H9 (cell line): ENCODE results near the gene UGT3A1. TPM values are rescaled to one million over a fixed set of nuclear protein-coding genes. Genes with fewer than 3 reads are reported as not detected.

Source experiments
- DNase-seq: peaks from one replicate; pipeline ENCODE4 v3.0.0-alpha.2; 2017
- H2AFZ ChIP-seq: one replicate; pipeline ENCODE4 v1.6.1; 2013; ENCODE audit warnings: mild to moderate bottlenecking, low read length, control low read depth, moderate library complexity
- H2AK5ac ChIP-seq: 2 replicates; pipeline ENCODE4 v1.6.1; 2013; ENCODE audit warnings: low read length, control low read depth, mixed read lengths; ENCODE audit not compliant: insufficient read length
- H2BK120ac ChIP-seq: one replicate; pipeline ENCODE4 v1.6.1; 2013; ENCODE audit warnings: low read depth, mild to moderate bottlenecking, low read length, control low read depth, inconsistent platforms; ENCODE audit not compliant: poor library complexity, severe bottlenecking
- H2BK12ac ChIP-seq: 2 replicates; pipeline ENCODE4 v1.6.1; 2013; ENCODE audit warnings: low read length, control low read depth, mixed read lengths, low read depth; ENCODE audit not compliant: insufficient read length
- H2BK15ac ChIP-seq: 2 replicates; pipeline ENCODE4 v1.6.1; 2013; ENCODE audit warnings: low read depth, low read length, control low read depth
- H2BK20ac ChIP-seq: one replicate; pipeline ENCODE4 v1.6.1; 2013; ENCODE audit warnings: low read depth, mild to moderate bottlenecking, low read length, control low read depth, inconsistent platforms; ENCODE audit not compliant: poor library complexity, severe bottlenecking
- H2BK5ac ChIP-seq: 2 replicates; pipeline ENCODE4 v1.6.1; 2013; ENCODE audit warnings: low read length, control low read depth, mixed read lengths; ENCODE audit not compliant: insufficient read length
- H3K14ac ChIP-seq: 2 replicates; pipeline ENCODE4 v1.6.1; 2013; ENCODE audit warnings: low read length, control low read depth; ENCODE audit not compliant: insufficient read depth
- H3K18ac ChIP-seq: 2 replicates; pipeline ENCODE4 v1.6.1; 2013; ENCODE audit warnings: low read depth, mild to moderate bottlenecking, mixed read lengths, low read length, control low read depth; ENCODE audit not compliant: insufficient read length
- H3K23ac ChIP-seq: 2 replicates; pipeline ENCODE4 v1.6.1; 2013; ENCODE audit warnings: low read length, control low read depth, mixed read lengths, low read depth; ENCODE audit not compliant: insufficient read length
- H3K23me2 ChIP-seq: 2 replicates; pipeline ENCODE4 v1.6.1; 2013; ENCODE audit warnings: low read depth, mild to moderate bottlenecking, mixed read lengths, low read length, control low read depth; ENCODE audit not compliant: insufficient read length, poor library complexity, severe bottlenecking
- H3K27ac ChIP-seq: 2 replicates; pipeline ENCODE4 v1.5.1; 2013; ENCODE audit warnings: low read length, control low read depth, mixed read lengths, low read depth; ENCODE audit not compliant: insufficient read length
- H3K27me3 ChIP-seq: 2 replicates; pipeline ENCODE4 v1.6.1; 2013; ENCODE audit warnings: low read length, control low read depth, inconsistent platforms; ENCODE audit not compliant: insufficient read depth
- H3K4ac ChIP-seq: 2 replicates; pipeline ENCODE4 v1.6.1; 2013; ENCODE audit warnings: low read depth, mild to moderate bottlenecking, control low read depth, inconsistent platforms, low read length, moderate library complexity
- H3K4me1 ChIP-seq: 2 replicates; pipeline ENCODE4 v1.6.1; 2013; ENCODE audit warnings: low read length, control low read depth, inconsistent platforms; ENCODE audit not compliant: insufficient read depth
- H3K4me2 ChIP-seq: 2 replicates; pipeline ENCODE4 v1.6.1; 2013; ENCODE audit warnings: low read length, control low read depth, mixed read lengths; ENCODE audit not compliant: insufficient read length, insufficient read depth
- H3K56ac ChIP-seq: 2 replicates; pipeline ENCODE4 v1.6.1; 2013; ENCODE audit warnings: low read depth, mild to moderate bottlenecking, mixed read lengths, low read length, control low read depth; ENCODE audit not compliant: insufficient read length
- H3K79me1 ChIP-seq: 2 replicates; pipeline ENCODE4 v1.6.1; 2013; ENCODE audit warnings: low read depth, mild to moderate bottlenecking, moderate library complexity, low read length, control low read depth, inconsistent platforms; ENCODE audit not compliant: insufficient read depth, poor library complexity, severe bottlenecking
- H3K79me2 ChIP-seq: 2 replicates; pipeline ENCODE4 v1.6.1; 2013; ENCODE audit warnings: low read length, control low read depth, inconsistent platforms; ENCODE audit not compliant: insufficient read depth
- H3K9ac ChIP-seq: 2 replicates; pipeline ENCODE4 v1.6.1; 2013; ENCODE audit warnings: low read length, control low read depth, mixed read lengths; ENCODE audit not compliant: insufficient read length; ENCODE audit errors: extremely low read depth
- H3K9me3 ChIP-seq: one replicate; pipeline ENCODE4 v1.6.1; 2013; ENCODE audit warnings: low read depth, low read length, inconsistent platforms; ENCODE audit not compliant: control insufficient read depth
- H3T11ph ChIP-seq: one replicate; pipeline ENCODE4 v1.6.1; 2013; ENCODE audit warnings: mild to moderate bottlenecking, low read length, control low read depth, inconsistent platforms
- H4K20me1 ChIP-seq: one replicate; pipeline ENCODE4 v1.6.1; 2013; ENCODE audit not compliant: control insufficient read depth, insufficient read length, insufficient read depth
- H4K5ac ChIP-seq: 2 replicates; pipeline ENCODE4 v1.6.1; 2013; ENCODE audit warnings: low read depth, mild to moderate bottlenecking, mixed read lengths, low read length, control low read depth; ENCODE audit not compliant: insufficient read length
- H4K8ac ChIP-seq: replicated peaks from 2 replicates; pipeline ENCODE4 v1.6.1; 2013; ENCODE audit warnings: low read length, control low read depth, mixed read lengths, low read depth; ENCODE audit not compliant: insufficient read length
- H4K91ac ChIP-seq: 2 replicates; pipeline ENCODE4 v1.6.1; 2013; ENCODE audit warnings: low read depth, mild to moderate bottlenecking, moderate library complexity, mixed read lengths, low read length, control low read depth; ENCODE audit not compliant: insufficient read length
- H3K27ac Mint-ChIP-seq, 3 experiments: 2 replicates in 2 of 3; 3 replicates in 1 of 3; pipeline ENCODE4 v1.8.0; 2020 to 2021; ENCODE audit warnings: mixed read lengths in 3 of 3, mild to moderate bottlenecking in 1 of 3, moderate library complexity in 1 of 3
- H3K27me3 Mint-ChIP-seq: 2 replicates; pipeline ENCODE4 v1.8.0; 2021; ENCODE audit warnings: low read depth, mild to moderate bottlenecking, moderate library complexity, mixed read lengths
- H3K36me3 Mint-ChIP-seq, 3 experiments: 2 replicates in 2 of 3; 3 replicates in 1 of 3; pipeline ENCODE4 v1.8.0; 2020 to 2021; ENCODE audit warnings: low read depth in 3 of 3, mixed read lengths in 3 of 3; ENCODE audit not compliant: insufficient read depth in 1 of 3
- H3K4me1 Mint-ChIP-seq, 2 experiments: 2 replicates each; pipeline ENCODE4 v1.8.0; 2020; ENCODE audit warnings: mixed read lengths in 2 of 2
- H3K4me3 Mint-ChIP-seq, 2 experiments: 2 replicates in 1 of 2; 3 replicates in 1 of 2; pipeline ENCODE4 v1.8.0; 2020 to 2021; ENCODE audit warnings: mild to moderate bottlenecking in 2 of 2, mixed read lengths in 2 of 2, moderate library complexity in 1 of 2
- H3K9me3 Mint-ChIP-seq, 2 experiments: 2 replicates in 1 of 2; 3 replicates in 1 of 2; pipeline ENCODE4 v1.8.0; 2020; ENCODE audit warnings: mild to moderate bottlenecking in 2 of 2, mixed read lengths in 2 of 2, moderate library complexity in 1 of 2
- WGBS: extraction: QIAGEN DNeasy Blood & Tissue Kit; methylation state at CpG from one replicate; pipeline ENCODE4 v1.1.7; 2013; ENCODE audit warnings: missing lambda C conversion rate, low lambda C conversion rate, mixed read lengths; ENCODE audit not compliant: insufficient read length; ENCODE audit errors: extremely low coverage; 5-methylcytosine and 5-hydroxymethylcytosine counted together
- total RNA-seq: library from RNA; stranded (reverse); gene quantifications from 2 replicates; pipeline ENCODE4 v1.2.1, GENCODE V29; 2021
- TF ChIP-seq, protein P1 (sequence below): fragments of 200-600 bp; sonication (generic); conservative IDR thresholded peaks from 3 replicates; pipeline ENCODE4 v1.8.0; 2021; ENCODE audit warnings: antibody characterized with exemption, mild to moderate bottlenecking

Gene UGT3A1
- total RNA-seq, 1 experiment from 2014 or later = 1.8 TPM

DNA sequence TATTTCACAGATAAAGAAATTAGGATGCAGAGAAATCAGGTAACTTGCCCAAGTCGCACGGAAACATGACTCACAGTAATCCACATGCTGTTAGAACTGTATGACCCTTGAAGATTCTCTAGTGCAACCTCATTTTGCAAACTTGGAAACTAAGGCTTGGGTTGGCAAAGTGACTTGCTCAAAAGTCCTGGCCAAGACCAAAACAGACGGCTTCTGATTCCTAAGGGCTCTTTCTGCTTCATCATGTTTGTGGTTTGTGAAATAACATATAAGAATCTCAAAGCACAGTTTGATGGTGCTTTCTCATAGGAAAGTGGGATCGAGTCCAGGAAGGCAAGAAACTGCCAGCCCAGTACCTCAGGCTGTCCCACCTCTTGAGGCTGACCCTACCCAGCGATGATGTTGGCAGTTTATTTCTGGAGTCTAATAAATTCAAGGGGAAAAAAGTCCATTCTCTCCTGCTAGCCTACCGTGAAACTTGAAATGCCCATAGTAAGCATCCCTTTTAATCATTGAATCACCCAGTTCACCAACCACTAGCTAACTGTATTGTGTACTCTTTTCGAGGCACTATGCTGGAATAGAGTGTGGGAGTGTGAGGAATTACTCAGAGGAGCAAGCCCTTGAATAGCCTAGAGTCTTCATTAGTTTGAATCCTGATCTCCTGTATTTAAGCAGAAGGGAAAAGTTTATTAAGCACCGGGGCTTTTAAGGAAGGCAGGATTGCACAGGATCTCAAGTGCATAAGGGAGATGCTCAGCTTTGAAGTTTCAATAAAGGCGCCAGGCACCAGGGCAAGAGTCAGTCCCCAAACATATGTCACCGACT lies 66.9 kb downstream of the UGT3A1 start:
- no peak for DNase-seq
- no peaks in the 10 kb centered on the region; a peak in 1 of 7 replicates for H3K36me3 Mint-ChIP-seq

More for the DNA sequence above, 66.9 kb downstream of the UGT3A1 start:
- Histone ChIP-seq H3K79me1 (no peaks in the 10 kb centered on the region), H3K9ac (no peak overlapping the region), H3K23ac (no peak overlapping the region), H3K79me2 (no peaks in the 10 kb centered on the region), H3K4me1 (no peaks in the 10 kb centered on the region), H4K8ac (no peak overlapping the region), H4K20me1 (no peaks in the 10 kb centered on the region), H2BK120ac (no peak overlapping the region), H4K5ac (no peak overlapping the region), H3K14ac (no peak overlapping the region), H3T11ph (no peak overlapping the region), H3K27me3 (peaks cover 7% of the 10 kb centered on the region; the same call in 1 of the 2 replicates), H3K23me2 (no peaks in the 10 kb centered on the region), H2AFZ (no peak overlapping the region), H3K9me3 (no peaks in the 10 kb centered on the region), H3K56ac (no peak overlapping the region), H3K4ac (no peak overlapping the region), H3K4me2 (no peak overlapping the region), H4K91ac (no peak overlapping the region), H2BK5ac (no peak overlapping the region), H2BK20ac (no peak overlapping the region), H2BK15ac (no peak overlapping the region), H3K18ac (no peak overlapping the region), H2AK5ac (no peak overlapping the region), H2BK12ac (no peak overlapping the region), H3K27ac (no peak overlapping the region)
- H3K27ac Mint-ChIP-seq = no peak overlapping the region
- peaks cover 84% of the 10 kb centered on the region for H3K27me3 Mint-ChIP-seq
- no peak overlapping the region for H3K4me3 Mint-ChIP-seq
- H3K9me3 Mint-ChIP-seq = peaks cover under 1 to 5% of the 10 kb centered on the region in 2 experiments; a peak in 2 of 5 replicates
- TF ChIP-seq, protein P1, sequence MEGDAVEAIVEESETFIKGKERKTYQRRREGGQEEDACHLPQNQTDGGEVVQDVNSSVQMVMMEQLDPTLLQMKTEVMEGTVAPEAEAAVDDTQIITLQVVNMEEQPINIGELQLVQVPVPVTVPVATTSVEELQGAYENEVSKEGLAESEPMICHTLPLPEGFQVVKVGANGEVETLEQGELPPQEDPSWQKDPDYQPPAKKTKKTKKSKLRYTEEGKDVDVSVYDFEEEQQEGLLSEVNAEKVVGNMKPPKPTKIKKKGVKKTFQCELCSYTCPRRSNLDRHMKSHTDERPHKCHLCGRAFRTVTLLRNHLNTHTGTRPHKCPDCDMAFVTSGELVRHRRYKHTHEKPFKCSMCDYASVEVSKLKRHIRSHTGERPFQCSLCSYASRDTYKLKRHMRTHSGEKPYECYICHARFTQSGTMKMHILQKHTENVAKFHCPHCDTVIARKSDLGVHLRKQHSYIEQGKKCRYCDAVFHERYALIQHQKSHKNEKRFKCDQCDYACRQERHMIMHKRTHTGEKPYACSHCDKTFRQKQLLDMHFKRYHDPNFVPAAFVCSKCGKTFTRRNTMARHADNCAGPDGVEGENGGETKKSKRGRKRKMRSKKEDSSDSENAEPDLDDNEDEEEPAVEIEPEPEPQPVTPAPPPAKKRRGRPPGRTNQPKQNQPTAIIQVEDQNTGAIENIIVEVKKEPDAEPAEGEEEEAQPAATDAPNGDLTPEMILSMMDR = no peak
- WGBS = no CpG with 5 or more reads among the region's 10 CpGs
- peaks cover 6 to 9% of the 10 kb centered on the region in 2 experiments; a peak in 3 of 4 replicates for H3K4me1 Mint-ChIP-seq
